ENCODE results near the gene IER5L.
"Not testable (repeated sequence)": the region's sequence is repeated elsewhere in the genome, so short reads cannot be mapped to it uniquely, and the experiment has no call there.

The IER5L gene

DNA sequence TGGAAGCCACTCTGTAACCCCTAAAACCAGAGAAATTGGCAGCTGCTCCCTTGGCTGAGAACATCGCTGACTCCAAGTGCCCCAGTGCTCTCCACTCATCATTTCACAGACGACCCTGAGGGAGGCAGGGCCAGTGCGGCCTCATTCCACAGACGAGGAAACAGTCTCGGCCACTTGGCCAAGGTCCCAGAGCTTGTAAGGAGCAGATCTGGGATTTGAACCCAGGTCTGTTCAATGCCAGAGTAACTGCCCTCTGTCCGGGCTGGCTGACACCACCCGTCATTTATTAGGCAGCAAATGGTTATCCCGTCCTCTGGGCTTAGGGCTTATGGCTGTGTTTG lies 19.9 kb upstream of the IER5L start:
- DNase-seq (ENCODE audit: low read depth) = no peak
- no peak overlapping the region for H3K4me3 ChIP-seq (ENCODE audit: low read depth, low read length)
- TF ChIP-seq POLR2A (IDR thresholded peaks at IDR 0.05; ENCODE audit: extremely low read depth, insufficient read length) (no peak), MYC (IDR thresholded peaks at IDR 0.05; ENCODE audit: low read depth, low read length) (no peak)
- TF ChIP-seq, protein P1, sequence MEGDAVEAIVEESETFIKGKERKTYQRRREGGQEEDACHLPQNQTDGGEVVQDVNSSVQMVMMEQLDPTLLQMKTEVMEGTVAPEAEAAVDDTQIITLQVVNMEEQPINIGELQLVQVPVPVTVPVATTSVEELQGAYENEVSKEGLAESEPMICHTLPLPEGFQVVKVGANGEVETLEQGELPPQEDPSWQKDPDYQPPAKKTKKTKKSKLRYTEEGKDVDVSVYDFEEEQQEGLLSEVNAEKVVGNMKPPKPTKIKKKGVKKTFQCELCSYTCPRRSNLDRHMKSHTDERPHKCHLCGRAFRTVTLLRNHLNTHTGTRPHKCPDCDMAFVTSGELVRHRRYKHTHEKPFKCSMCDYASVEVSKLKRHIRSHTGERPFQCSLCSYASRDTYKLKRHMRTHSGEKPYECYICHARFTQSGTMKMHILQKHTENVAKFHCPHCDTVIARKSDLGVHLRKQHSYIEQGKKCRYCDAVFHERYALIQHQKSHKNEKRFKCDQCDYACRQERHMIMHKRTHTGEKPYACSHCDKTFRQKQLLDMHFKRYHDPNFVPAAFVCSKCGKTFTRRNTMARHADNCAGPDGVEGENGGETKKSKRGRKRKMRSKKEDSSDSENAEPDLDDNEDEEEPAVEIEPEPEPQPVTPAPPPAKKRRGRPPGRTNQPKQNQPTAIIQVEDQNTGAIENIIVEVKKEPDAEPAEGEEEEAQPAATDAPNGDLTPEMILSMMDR (IDR thresholded peaks at IDR 0.05; ENCODE audit: low read depth, low read length) = no peak
- TF ChIP-seq, protein P2, sequence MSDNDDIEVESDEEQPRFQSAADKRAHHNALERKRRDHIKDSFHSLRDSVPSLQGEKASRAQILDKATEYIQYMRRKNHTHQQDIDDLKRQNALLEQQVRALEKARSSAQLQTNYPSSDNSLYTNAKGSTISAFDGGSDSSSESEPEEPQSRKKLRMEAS (IDR thresholded peaks at IDR 0.05; ENCODE audit: low read depth, low read length) = no peak

DNA sequence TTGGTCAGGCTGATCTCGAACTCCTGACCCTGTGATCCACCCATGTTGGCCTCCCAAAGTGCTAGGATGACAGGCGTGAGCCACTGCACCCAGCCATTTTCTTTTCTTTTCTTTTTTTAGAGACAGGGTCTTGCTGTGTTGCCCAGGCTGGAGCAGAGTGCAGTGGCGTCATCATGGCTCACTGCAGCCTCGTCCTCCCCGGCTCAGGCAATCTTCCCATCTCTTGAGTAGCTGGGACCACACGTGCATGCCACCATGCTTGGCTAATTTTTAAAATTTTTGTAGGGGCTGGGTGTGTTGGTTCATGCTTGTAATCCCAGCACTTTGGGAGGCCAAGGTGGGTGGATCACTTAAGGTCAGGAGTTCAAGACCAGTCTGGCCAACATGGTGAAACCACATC lies 19.0 kb upstream of the IER5L start:
- not testable (repeated sequence) for DNase-seq (ENCODE audit: low read depth); H3K4me3 ChIP-seq (ENCODE audit: low read depth, low read length)

DNA sequence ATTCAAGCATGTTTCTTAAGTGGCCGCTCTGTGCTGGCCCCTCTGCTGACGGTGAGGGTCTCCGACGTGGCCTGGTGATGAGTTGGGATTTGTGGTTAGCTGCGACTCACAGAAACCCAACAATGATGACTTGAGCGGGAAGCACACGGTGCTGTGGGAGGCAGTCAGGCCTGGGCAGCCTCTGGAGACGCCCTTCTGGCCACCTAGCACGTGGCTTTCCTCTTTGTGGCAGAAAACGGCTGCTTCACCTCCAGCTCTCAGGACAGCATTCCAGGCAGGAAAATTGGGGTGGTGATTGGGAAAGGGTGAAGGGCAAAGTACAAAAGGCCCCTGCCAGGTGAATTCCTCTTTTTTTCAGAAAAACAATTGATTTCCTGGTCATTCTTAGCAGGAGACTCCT lies 17.5 kb upstream of the IER5L start:
- TF ChIP-seq, protein P2 (IDR thresholded peaks at IDR 0.05; ENCODE audit: low read depth, low read length) = 0 out of 2 replicates have a peak, but pooled peaks have one; percentile 7
- TF ChIP-seq, protein P1 (IDR thresholded peaks at IDR 0.05; ENCODE audit: low read depth, low read length) = no peak
- TF ChIP-seq POLR2A (IDR thresholded peaks at IDR 0.05; ENCODE audit: extremely low read depth, insufficient read length) (no peak), MYC (IDR thresholded peaks at IDR 0.05; ENCODE audit: low read depth, low read length) (no peak)
- H3K4me3 ChIP-seq (ENCODE audit: low read depth, low read length) = no peak overlapping the region

DNA sequence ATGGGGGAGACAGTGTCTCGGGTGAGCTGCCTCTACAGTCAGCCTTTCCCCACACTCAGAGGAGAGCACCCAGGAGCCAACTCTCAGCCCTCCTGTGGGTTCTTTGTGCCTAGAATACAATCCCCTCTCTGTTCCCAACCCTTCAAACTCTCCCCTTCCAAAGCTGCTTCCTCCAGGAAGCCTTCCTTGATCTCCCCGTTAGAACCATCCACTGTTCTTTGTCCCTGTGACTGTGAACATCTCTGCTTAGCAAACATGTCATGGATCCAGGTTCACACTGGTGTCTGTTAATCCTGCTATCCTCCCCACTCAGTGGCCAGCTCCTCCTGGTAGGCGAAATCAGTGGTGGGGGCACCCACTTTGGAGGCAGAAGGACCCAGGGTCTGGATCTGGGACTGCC lies 16.2 kb upstream of the IER5L start:
- TF ChIP-seq POLR2A (IDR thresholded peaks at IDR 0.05; ENCODE audit: extremely low read depth, insufficient read length) = no peak
- no peak for TF ChIP-seq MYC (IDR thresholded peaks at IDR 0.05; ENCODE audit: low read depth, low read length)
- TF ChIP-seq, protein P1 (IDR thresholded peaks at IDR 0.05; ENCODE audit: low read depth, low read length) = no peak
- TF ChIP-seq, protein P2 (IDR thresholded peaks at IDR 0.05; ENCODE audit: low read depth, low read length) = no peak
- H3K4me3 ChIP-seq (ENCODE audit: low read depth, low read length) = no peak overlapping the region
- no peak for DNase-seq (ENCODE audit: low read depth)

More for the DNA sequence above, 17.5 kb upstream of the IER5L start:
- no peak for DNase-seq (ENCODE audit: low read depth)

DNA sequence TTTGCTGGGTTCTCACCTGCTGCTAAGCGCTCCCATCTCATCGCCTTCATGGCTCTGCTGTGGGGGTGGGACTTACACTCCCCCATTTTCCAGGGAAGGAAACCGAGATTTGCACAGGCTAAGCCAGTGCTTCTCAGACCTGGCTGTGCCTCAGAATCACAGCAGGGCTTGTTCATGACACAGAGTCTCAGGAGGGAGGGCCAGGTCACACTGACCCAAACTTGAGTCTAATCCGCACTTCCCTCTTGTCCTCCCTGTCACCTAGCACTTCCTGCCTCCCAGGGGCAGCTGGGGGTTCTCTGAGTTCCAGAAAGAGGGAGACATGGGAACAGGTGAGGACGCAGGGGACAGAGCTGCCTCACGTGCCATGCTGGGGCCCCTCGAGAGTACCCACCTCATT lies 15.6 kb upstream of the IER5L start:
- no peak overlapping the region for H3K4me3 ChIP-seq (ENCODE audit: low read depth, low read length)
- no peak for DNase-seq (ENCODE audit: low read depth)
- TF ChIP-seq MYC (IDR thresholded peaks at IDR 0.05; ENCODE audit: low read depth, low read length) = no peak
- TF ChIP-seq, protein P1 (IDR thresholded peaks at IDR 0.05; ENCODE audit: low read depth, low read length) = no peak
- no peak for TF ChIP-seq POLR2A (IDR thresholded peaks at IDR 0.05; ENCODE audit: extremely low read depth, insufficient read length)
- TF ChIP-seq, protein P2 (IDR thresholded peaks at IDR 0.05; ENCODE audit: low read depth, low read length) = no peak

DNA sequence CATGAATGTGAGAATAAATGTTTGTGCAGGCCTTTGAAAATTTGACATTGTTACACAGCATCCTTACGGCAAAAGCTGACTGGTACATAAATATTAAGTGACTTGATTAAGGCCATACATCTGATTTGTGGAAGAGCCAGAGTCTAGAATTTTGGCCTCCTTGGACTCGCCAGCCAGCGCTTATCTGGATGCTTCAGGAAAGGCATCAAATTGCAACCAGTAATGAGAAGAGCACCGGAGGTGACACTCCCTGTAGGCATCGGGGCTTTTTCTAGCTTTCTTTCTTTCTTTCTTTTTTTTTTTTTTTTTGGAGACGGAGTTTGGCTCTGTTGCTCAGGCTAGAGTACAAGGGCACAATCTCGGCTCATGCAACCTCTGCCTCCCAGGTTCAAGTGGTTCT lies 13.2 kb upstream of the IER5L start:
- TF ChIP-seq MYC (IDR thresholded peaks at IDR 0.05; ENCODE audit: low read depth, low read length) (no peak), POLR2A (IDR thresholded peaks at IDR 0.05; ENCODE audit: extremely low read depth, insufficient read length) (no peak)
- TF ChIP-seq, protein P1 (IDR thresholded peaks at IDR 0.05; ENCODE audit: low read depth, low read length) = no peak
- TF ChIP-seq, protein P2 (IDR thresholded peaks at IDR 0.05; ENCODE audit: low read depth, low read length) = no peak
- no peak overlapping the region for H3K4me3 ChIP-seq (ENCODE audit: low read depth, low read length)
- DNase-seq (ENCODE audit: low read depth) = no peak

DNA sequence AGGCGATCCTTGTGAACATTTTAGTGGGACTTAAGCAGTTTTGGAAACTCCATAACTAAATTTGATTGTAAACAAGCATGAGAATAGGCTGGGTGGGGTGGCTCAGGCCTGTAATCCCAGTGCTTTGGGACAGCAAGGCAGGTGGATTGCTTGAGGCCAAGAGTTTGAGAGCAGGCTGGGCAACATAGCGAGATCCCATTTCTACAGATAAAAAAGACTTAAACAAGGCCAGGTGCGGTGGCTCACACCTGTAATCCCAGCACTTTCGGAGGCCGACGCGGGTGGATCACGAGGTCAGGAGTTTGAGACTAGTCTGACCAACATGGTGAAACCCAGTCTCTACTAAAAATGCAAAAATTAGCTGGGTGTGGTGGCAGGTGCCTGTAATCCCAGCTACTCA lies 11.9 kb upstream of the IER5L start:
- H3K4me3 ChIP-seq (ENCODE audit: low read depth, low read length); DNase-seq (ENCODE audit: low read depth): not testable (repeated sequence)
